Suprapubic skin (tissue), 3 donors: ENCODE data around the gene CFAP20DC.

Experiments
- POLR2A ChIP-seq, 2 donors: fragments of 450-650 bp; IDR thresholded peaks; one replicate each; pipeline ENCODE4 v1.6.1; 2017; ENCODE audit warnings: antibody characterized with exemption in 2 of 2, mild to moderate bottlenecking in 2 of 2, moderate library complexity in 2 of 2
- TF ChIP-seq, protein P1 (sequence below), 2 donors: fragments of 200-600 bp in 1 of 2; fragments of 450-650 bp in 1 of 2; sonication (generic) in 1 of 2; IDR thresholded peaks; one replicate each; pipeline ENCODE4 v1.5.1; 2016 to 2019; ENCODE audit warnings: antibody characterized with exemption in 2 of 2, mild to moderate bottlenecking in 1 of 2, moderate library complexity in 1 of 2

DNA sequence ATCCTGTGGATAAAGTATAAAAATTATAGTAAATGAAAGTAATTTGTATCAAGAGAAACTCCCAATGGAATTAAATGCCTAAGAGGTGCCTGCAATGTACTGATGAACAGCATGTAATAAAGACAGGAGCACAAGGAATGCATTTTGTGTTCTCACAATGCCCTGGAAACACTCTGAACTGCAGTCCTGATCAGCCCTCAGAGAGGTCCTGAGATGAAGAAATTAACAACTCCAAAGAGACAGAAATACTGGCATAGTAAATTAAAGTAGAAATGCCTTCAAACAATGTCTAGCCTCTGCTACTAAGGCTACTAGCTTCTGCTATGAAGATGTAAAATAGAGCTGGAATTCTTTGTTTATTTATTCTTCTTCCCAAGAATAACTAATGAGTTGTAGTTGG lies 59.9 kb downstream of the CFAP20DC start:
- TF ChIP-seq, protein P1, sequence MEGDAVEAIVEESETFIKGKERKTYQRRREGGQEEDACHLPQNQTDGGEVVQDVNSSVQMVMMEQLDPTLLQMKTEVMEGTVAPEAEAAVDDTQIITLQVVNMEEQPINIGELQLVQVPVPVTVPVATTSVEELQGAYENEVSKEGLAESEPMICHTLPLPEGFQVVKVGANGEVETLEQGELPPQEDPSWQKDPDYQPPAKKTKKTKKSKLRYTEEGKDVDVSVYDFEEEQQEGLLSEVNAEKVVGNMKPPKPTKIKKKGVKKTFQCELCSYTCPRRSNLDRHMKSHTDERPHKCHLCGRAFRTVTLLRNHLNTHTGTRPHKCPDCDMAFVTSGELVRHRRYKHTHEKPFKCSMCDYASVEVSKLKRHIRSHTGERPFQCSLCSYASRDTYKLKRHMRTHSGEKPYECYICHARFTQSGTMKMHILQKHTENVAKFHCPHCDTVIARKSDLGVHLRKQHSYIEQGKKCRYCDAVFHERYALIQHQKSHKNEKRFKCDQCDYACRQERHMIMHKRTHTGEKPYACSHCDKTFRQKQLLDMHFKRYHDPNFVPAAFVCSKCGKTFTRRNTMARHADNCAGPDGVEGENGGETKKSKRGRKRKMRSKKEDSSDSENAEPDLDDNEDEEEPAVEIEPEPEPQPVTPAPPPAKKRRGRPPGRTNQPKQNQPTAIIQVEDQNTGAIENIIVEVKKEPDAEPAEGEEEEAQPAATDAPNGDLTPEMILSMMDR (IDR thresholded peaks at IDR 0.05): no peak
- no peak for TF ChIP-seq POLR2A (IDR thresholded peaks at IDR 0.05)
